Motor neuron (in vitro differentiated cells): ENCODE results near the gene CALM3. TPM values are rescaled to one million over a fixed set of nuclear protein-coding genes. Genes with fewer than 3 reads are reported as not detected.

Experiments used
- ATAC-seq, 8 experiments: fragments of 200-7000 bp; cut with Tn5 transposase; replicated peaks in 6 of 8; 2 replicates each; pipeline ENCODE4 v1.8.0; 2021; ENCODE audit warnings: mild to moderate bottlenecking in 8 of 8, moderate library complexity in 8 of 8
- H3K27ac ChIP-seq, 2 donors: fragments of 250-450 bp; sonication (Bioruptor Pico); 2 replicates each; pipeline ENCODE4 v1.9.0; 2021; ENCODE audit warnings: antibody characterized with exemption in 2 of 2, mild to moderate bottlenecking in 2 of 2, moderate library complexity in 1 of 2
- H3K4me1 ChIP-seq, 2 donors: fragments of 250-450 bp; sonication (Bioruptor Pico); replicated peaks in 1 of 2; 2 replicates each; pipeline ENCODE4 v1.6.1; 2021; ENCODE audit warnings: antibody characterized with exemption in 2 of 2, mild to moderate bottlenecking in 2 of 2, moderate library complexity in 1 of 2
- H3K4me3 ChIP-seq, 5 donors: fragments of 250-450 bp; sonication (Bioruptor Pico); 2 replicates each; pipeline ENCODE4 v1.9.0; 2021; ENCODE audit warnings: antibody characterized with exemption in 5 of 5, mild to moderate bottlenecking in 5 of 5, moderate library complexity in 4 of 5
- WGBS, 10 experiments: fragments of 450-650 bp; shearing (Covaris generic); methylation state at CpG; one replicate each; pipeline ENCODE4 v1.0.0; 2022; 5-methylcytosine and 5-hydroxymethylcytosine counted together
- in situ Hi-C, 9 experiments: fragments of 400-800 bp; cut with MboI; loops; one replicate each; pipeline ENCODE4 v1.15.0; 2021; ENCODE audit warnings: low sequenced_read_pairs in 9 of 9, low pct_unique_long_range_greater_than_20kb in 2 of 9; ENCODE audit not compliant: unreplicated experiment in 9 of 9
- total RNA-seq, 8 experiments: library from RNA; unstranded; fragments of 300-600 nt; gene quantifications; 2 replicates each; pipeline versions ENCODE4 v1.2.3 to v1.2.4, GENCODE V29; 2022

Gene CALM3
- total RNA-seq, 8 experiments from 2014 or later = 107 to 350 (median 224) TPM

GRCh38 chr19:46603195-46603637, 2.1 kb downstream of the CALM3 start:
- 0 to 80% methylated on average over 1 of the region's 2 CpGs; no CpG with 5 or more reads in 8 of the 10 experiments for WGBS, 10 experiments
- no peak for ATAC-seq
- Histone ChIP-seq H3K27ac (peak overlapping the region; percentile 100), H3K4me1 (peaks cover 18 to 21% of the 10 kb centered on the region in 2 donors), H3K4me3 (peak overlapping the region; percentile 55 to 99 (median 73))
- in situ Hi-C loops = loop anchor here in 1 of 9 experiments (25.0 kb wide), 1 partner anchor 234 kb away; no protein-coding TSS in a partner anchor

- WGBS, 10 experiments = 0 to 100% (median 61%) methylated on average over 1 to 5 of the region's 9 CpGs; no CpG with 5 or more reads in 4 of the 10 experiments
- ATAC-seq = no peak
- in situ Hi-C loops = loop anchor here in 1 of 9 experiments (25.0 kb wide), 1 partner anchor 234 kb away; no protein-coding TSS in a partner anchor
- Histone ChIP-seq H3K4me1 (peaks cover 18 to 21% of the 10 kb centered on the region in 2 donors), H3K4me3 (peak overlapping the region in 4 of 5 donors; percentile 55 to 99 (median 85)), H3K27ac (no peak overlapping the region)
These were observed 2.7 kb downstream of the CALM3 start for GRCh38 chr19:46603752-46604231.

- no peak overlapping the region for H3K4me3 ChIP-seq
- no peak for ATAC-seq
These were observed 3.7 kb downstream of the CALM3 start for GRCh38 chr19:46604781-46605355.

GRCh38 chr19:46605356-46605821, 4.3 kb downstream of the CALM3 start:
- in situ Hi-C loops = loop anchor here in 1 of 9 experiments (25.0 kb wide), 1 partner anchor 232 kb away; no protein-coding TSS in a partner anchor
- WGBS, 10 experiments = 70 to 95% (median 89%) methylated on average over 2 to 10 of the region's 16 CpGs; no CpG with 5 or more reads in 6 of the 10 experiments
- H3K27ac ChIP-seq = no peak overlapping the region
- H3K4me3 ChIP-seq = no peak overlapping the region
- ATAC-seq = no peak
- H3K4me1 ChIP-seq = peaks cover 18 to 21% of the 10 kb centered on the region in 2 donors

More at GRCh38 chr19:46604781-46605355, 3.7 kb downstream of the CALM3 start:
- peaks cover 18 to 21% of the 10 kb centered on the region in 2 donors for H3K4me1 ChIP-seq
- H3K27ac ChIP-seq = no peak overlapping the region
- 59 to 100% (median 89%) methylated on average over 1 to 9 of the region's 13 CpGs; no CpG with 5 or more reads in 5 of the 10 experiments for WGBS, 10 experiments
- in situ Hi-C loops = loop anchor here in 1 of 9 experiments (25.0 kb wide), 1 partner anchor 232 kb away; no protein-coding TSS in a partner anchor

GRCh38 chr19:46606019-46606418, 4.9 kb downstream of the CALM3 start:
- 60 to 100% (median 95%) methylated on average over 1 to 5 of the region's 11 CpGs; no CpG with 5 or more reads in 4 of the 10 experiments for WGBS, 10 experiments
- no peak for ATAC-seq
- H3K27ac ChIP-seq = no peak overlapping the region
- peaks cover 18 to 21% of the 10 kb centered on the region in 2 donors for H3K4me1 ChIP-seq
- no peak overlapping the region for H3K4me3 ChIP-seq
- in situ Hi-C loops = loop anchor here in 1 of 9 experiments (25.0 kb wide), 1 partner anchor 231 kb away; no protein-coding TSS in a partner anchor

GRCh38 chr19:46606681-46607447, 5.7 kb downstream of the CALM3 start:
- Histone ChIP-seq H3K27ac (no peak overlapping the region), H3K4me1 (peaks cover 18 to 21% of the 10 kb centered on the region in 2 donors), H3K4me3 (no peak overlapping the region)
- no peak for ATAC-seq
- in situ Hi-C loops = loop anchor here in 1 of 9 experiments (25.0 kb wide), 1 partner anchor 230 kb away; no protein-coding TSS in a partner anchor
- WGBS, 10 experiments = 8 to 100% (median 96%) methylated on average over 1 to 5 of the region's 12 CpGs; no CpG with 5 or more reads in 5 of the 10 experiments

GRCh38 chr19:46607448-46607841, 6.3 kb downstream of the CALM3 start:
- no peak overlapping the region for H3K4me3 ChIP-seq
- ATAC-seq = no peak
- 74 to 90% (median 79%) methylated on average over 1 to 3 of the region's 12 CpGs; no CpG with 5 or more reads in 6 of the 10 experiments for WGBS, 10 experiments
- in situ Hi-C loops = loop anchor here in 1 of 9 experiments (25.0 kb wide), 1 partner anchor 230 kb away; no protein-coding TSS in a partner anchor
- H3K27ac ChIP-seq = no peak overlapping the region
- H3K4me1 ChIP-seq = peaks cover 18 to 21% of the 10 kb centered on the region in 2 donors

GRCh38 chr19:46608178-46608577, 7.0 kb downstream of the CALM3 start:
- Histone ChIP-seq H3K4me1 (peaks cover 12 to 15% of the 10 kb centered on the region in 2 donors), H3K4me3 (no peak overlapping the region), H3K27ac (no peak overlapping the region)
- WGBS, 10 experiments = 20 to 100% (median 92%) methylated on average over 1 to 2 of the region's 9 CpGs; no CpG with 5 or more reads in 6 of the 10 experiments
- ATAC-seq = no peak
- in situ Hi-C loops = loop anchor here in 1 of 9 experiments (25.0 kb wide), 1 partner anchor 229 kb away; no protein-coding TSS in a partner anchor

GRCh38 chr19:46608581-46609345, 7.6 kb downstream of the CALM3 start:
- 97 to 100% (median 97%) methylated on average over 2 to 19 of the region's 27 CpGs; no CpG with 5 or more reads in 5 of the 10 experiments for WGBS, 10 experiments
- in situ Hi-C loops = loop anchor here in 1 of 9 experiments (25.0 kb wide), 1 partner anchor 229 kb away; no protein-coding TSS in a partner anchor
- no peak overlapping the region for H3K4me3 ChIP-seq
- peak in 1 of 8 experiments; percentile 8 for ATAC-seq
- peaks cover 6 to 10% of the 10 kb centered on the region in 2 donors for H3K4me1 ChIP-seq
- no peak overlapping the region for H3K27ac ChIP-seq

- 50 to 85% (median 71%) methylated on average over 2 to 21 of the region's 30 CpGs; no CpG with 5 or more reads in 3 of the 10 experiments for WGBS, 10 experiments
- no peak overlapping the region for H3K4me3 ChIP-seq
- peaks cover 0 to 6% of the 10 kb centered on the region in 2 donors for H3K4me1 ChIP-seq
- in situ Hi-C loops = loop anchor here in 2 of 9 experiments (10.0 to 25.0 kb wide), 2 partner anchors 55 to 228 kb away; partner anchors contain the start of gene DACT3 (in 1 of the 2)
- ATAC-seq = no peak
- H3K27ac ChIP-seq = no peak overlapping the region
These were observed 8.6 kb downstream of the CALM3 start for GRCh38 chr19:46609511-46610412.

GRCh38 chr19:46610413-46610775, 9.3 kb downstream of the CALM3 start:
- Histone ChIP-seq H3K4me3 (no peak overlapping the region), H3K4me1 (peaks cover 0 to 3% of the 10 kb centered on the region in 2 donors), H3K27ac (no peak overlapping the region)
- ATAC-seq = no peak
- WGBS, 10 experiments = no CpG with 5 or more reads among the region's 5 CpGs
- in situ Hi-C loops = loop anchor here in 2 of 9 experiments (10.0 to 25.0 kb wide), 2 partner anchors 54 to 227 kb away; partner anchors contain the start of gene DACT3 (in 1 of the 2)
